GM21526 (cell line): ENCODE measurements around the gene SEC24D.

ENCODE experiments used
- ATAC-seq: cut with Tn5 transposase; IDR thresholded peaks from one replicate; pipeline ENCODE4 v1.9.1; 2021; ENCODE audit warnings: moderate library complexity; ENCODE audit not compliant: unreplicated experiment, low FRiP score

SEC24D gene

GRCh38 chr4:118727360-118727759 lies 108.6 kb downstream of the SEC24D start:
- no peak for ATAC-seq

- ATAC-seq, result no peak
Measured at GRCh38 chr4:118723369-118723768, 112.6 kb downstream of the SEC24D start.

GRCh38 chr4:118721752-118722151 lies 114.2 kb downstream of the SEC24D start:
- no peak for ATAC-seq

GRCh38 chr4:118718511-118719170 lies 117.3 kb downstream of the SEC24D start:
- no peak for ATAC-seq

- ATAC-seq, result no peak
Measured at GRCh38 chr4:118716304-118716703, 119.6 kb downstream of the SEC24D start.

GRCh38 chr4:118714682-118715081 lies 121.2 kb downstream of the SEC24D start:
- no peak for ATAC-seq

GRCh38 chr4:118712872-118713271 lies 123.1 kb downstream of the SEC24D start:
- ATAC-seq, result no peak

GRCh38 chr4:118711052-118711451 lies 124.9 kb downstream of the SEC24D start:
- no peak for ATAC-seq

GRCh38 chr4:118703118-118703517 lies 132.8 kb downstream of the SEC24D start:
- ATAC-seq, result no peak

- ATAC-seq, result peak; percentile 99
Measured at GRCh38 chr4:118684873-118685811, 150.8 kb downstream of the SEC24D start, which contains the start of gene METTL14. METTL14 (plus strand) TSS chr4:118685392; CDS start chr4:118685535, 143 bp downstream.

- ATAC-seq, result no peak
Measured at GRCh38 chr4:118683513-118683912, 152.4 kb downstream of the SEC24D start.

- no peak for ATAC-seq
Measured at GRCh38 chr4:118682928-118683327, 153.0 kb downstream of the SEC24D start.

GRCh38 chr4:118680808-118681207 lies 155.1 kb downstream of the SEC24D start:
- no peak for ATAC-seq

- ATAC-seq, result no peak
Measured at GRCh38 chr4:118676128-118676527, 159.8 kb downstream of the SEC24D start.
